ENCODE data around the gene ZMIZ1.

Gene ZMIZ1

GRCh38 chr10:79238606-79239005 is 169.8 kb downstream of the ZMIZ1 start:
- no peak for DNase-seq

- DNase-seq, result no peak
These were observed 170.6 kb downstream of the ZMIZ1 start for GRCh38 chr10:79239275-79239779.

GRCh38 chr10:79239924-79240581 is 171.3 kb downstream of the ZMIZ1 start:
- no peak for DNase-seq

GRCh38 chr10:79241629-79241989 is 172.8 kb downstream of the ZMIZ1 start:
- no peak for DNase-seq

GRCh38 chr10:79241990-79242619 is 173.3 kb downstream of the ZMIZ1 start:
- peak; percentile 49 for DNase-seq

GRCh38 chr10:79242620-79243152 is 173.9 kb downstream of the ZMIZ1 start:
- DNase-seq, result peak; percentile 40

GRCh38 chr10:79243181-79244067 is 174.7 kb downstream of the ZMIZ1 start:
- DNase-seq, result peak; percentile 57

GRCh38 chr10:79244068-79244442 is 175.3 kb downstream of the ZMIZ1 start:
- DNase-seq, result no peak

GRCh38 chr10:79244841-79245504 is 176.2 kb downstream of the ZMIZ1 start:
- peak; percentile 41 for DNase-seq

- DNase-seq, result no peak
These were observed 176.9 kb downstream of the ZMIZ1 start for GRCh38 chr10:79245539-79246208.

GRCh38 chr10:79246209-79246581 is 177.4 kb downstream of the ZMIZ1 start:
- no peak for DNase-seq

GRCh38 chr10:79246606-79247275 is 178.0 kb downstream of the ZMIZ1 start:
- DNase-seq, result no peak

- DNase-seq, result no peak
These were observed 178.8 kb downstream of the ZMIZ1 start for GRCh38 chr10:79247373-79248137.

GRCh38 chr10:79248341-79249185 is 179.8 kb downstream of the ZMIZ1 start:
- no peak for DNase-seq

- DNase-seq, result no peak
These were observed 180.7 kb downstream of the ZMIZ1 start for GRCh38 chr10:79249186-79250121.

GRCh38 chr10:79250259-79250658 is 181.5 kb downstream of the ZMIZ1 start:
- peak; percentile 24 for DNase-seq

GRCh38 chr10:79252450-79252849 is 183.7 kb downstream of the ZMIZ1 start:
- DNase-seq, result no peak

- no peak for DNase-seq
These were observed 184.2 kb downstream of the ZMIZ1 start for GRCh38 chr10:79252971-79253370.

- DNase-seq, result no peak
These were observed 184.9 kb downstream of the ZMIZ1 start for GRCh38 chr10:79253704-79254103.

All from CD4-positive, alpha-beta T cell treated with Interleukin-21 for 1 hour (primary cell).